HEK293 (cell line): Measurements from ENCODE around the gene CDK8.

ENCODE experiments used
- CTCF ChIA-PET: fragments of 350-600 bp; formaldehyde crosslinking; extraction: SDS; loops from one replicate; lab custom pipeline; 2021; ENCODE audit warnings: antibody characterized with exemption; lab: Yijun Ruan, JAX
- POLR2A ChIA-PET: fragments of 300-600 bp; formaldehyde crosslinking; extraction: SDS; loops from one replicate; lab custom pipeline; 2020; ENCODE audit warnings: antibody characterized with exemption, inconsistent platforms; lab: Yijun Ruan, JAX
- H3K27ac ChIP-seq: fragments of 200-500 bp; sonication (Bioruptor generic); 2 replicates; pipeline ENCODE4 v1.5.1; 2014; ENCODE audit warnings: low read depth, low read length, control low read depth, inconsistent platforms; ENCODE audit errors: extremely low read depth
- H3K36me3 ChIP-seq, 2 experiments: fragments of 200-500 bp in 1 of 2; sonication (Bioruptor generic) in 1 of 2; 1 replicate in 1 of 2; 2 replicates in 1 of 2; pipeline ENCODE4 v1.5.1; 2014 to 2017; ENCODE audit warnings: inconsistent platforms in 2 of 2, low read length in 2 of 2; ENCODE audit not compliant: control insufficient read depth in 2 of 2, insufficient read depth in 1 of 2
- H3K4me1 ChIP-seq: fragments of 200-500 bp; sonication (Bioruptor generic); 2 replicates; pipeline ENCODE4 v1.5.1; 2014; ENCODE audit warnings: mild to moderate bottlenecking, low read length, inconsistent platforms; ENCODE audit not compliant: control insufficient read depth, insufficient read depth
- H3K4me3 ChIP-seq: 2 replicates; pipeline ENCODE4 v1.5.1; 2011; ENCODE audit warnings: low read depth, mild to moderate bottlenecking, control low read depth, low read length, moderate library complexity
- H3K9me3 ChIP-seq: fragments of 200-500 bp; sonication (Bioruptor generic); 2 replicates; pipeline ENCODE4 v1.5.1; 2014; ENCODE audit warnings: low read depth, low read length, inconsistent platforms; ENCODE audit not compliant: control insufficient read depth, insufficient read depth
- ELK4 ChIP-seq: IDR thresholded peaks from 2 replicates; pipeline ENCODE4 v1.6.1; 2011; ENCODE audit warnings: mild to moderate bottlenecking, low read depth, low read length, borderline replicate concordance
- OVOL3 ChIP-seq: fragments of 450-650 bp; formaldehyde crosslinking; IDR thresholded peaks from 2 replicates; pipeline ENCODE4 v1.5.1; 2016; ENCODE audit warnings: missing biosample characterization, missing genetic modification characterization
- PRDM10 ChIP-seq: fragments of 450-650 bp; formaldehyde crosslinking; IDR thresholded peaks from 2 replicates; pipeline ENCODE4 v1.5.1; 2016; ENCODE audit warnings: missing biosample characterization, missing genetic modification characterization
- PRDM4 ChIP-seq: fragments of 450-650 bp; formaldehyde crosslinking; IDR thresholded peaks from 2 replicates; pipeline ENCODE4 v1.5.1; 2017; ENCODE audit warnings: missing biosample characterization, missing genetic modification characterization
- REST ChIP-seq: fragments of 450-650 bp; formaldehyde crosslinking; IDR thresholded peaks from 2 replicates; pipeline ENCODE4 v1.5.1; 2016; ENCODE audit warnings: missing biosample characterization, missing genetic modification characterization
- SETDB1 ChIP-seq: IDR thresholded peaks from one replicate; pipeline ENCODE4 v1.6.1; 2017; ENCODE audit warnings: mild to moderate bottlenecking, low read length, moderate library complexity, mixed read lengths; ENCODE audit not compliant: insufficient read length
- SP2 ChIP-seq: fragments of 450-650 bp; formaldehyde crosslinking; IDR thresholded peaks from 2 replicates; pipeline ENCODE4 v1.5.1; 2016; ENCODE audit warnings: missing biosample characterization, missing genetic modification characterization
- ZBTB21 ChIP-seq: fragments of 450-650 bp; formaldehyde crosslinking; IDR thresholded peaks from 2 replicates; pipeline ENCODE4 v1.5.1; 2017; ENCODE audit warnings: missing biosample characterization, missing genetic modification characterization
- ZNF19 ChIP-seq: fragments of 450-650 bp; formaldehyde crosslinking; IDR thresholded peaks from 2 replicates; pipeline ENCODE4; 2016; ENCODE audit warnings: missing biosample characterization, missing genetic modification characterization, low read depth
- ZNF2 ChIP-seq: fragments of 450-650 bp; formaldehyde crosslinking; IDR thresholded peaks from 2 replicates; pipeline ENCODE4 v1.5.1; 2016; ENCODE audit warnings: missing biosample characterization, missing genetic modification characterization
- ZNF24 ChIP-seq: fragments of 450-650 bp; formaldehyde crosslinking; IDR thresholded peaks from 2 replicates; pipeline ENCODE4 v1.5.1; 2016; ENCODE audit warnings: missing biosample characterization, missing genetic modification characterization
- ZNF266 ChIP-seq: fragments of 450-650 bp; formaldehyde crosslinking; IDR thresholded peaks from 2 replicates; pipeline ENCODE4 v1.5.1; 2016; ENCODE audit warnings: missing biosample characterization, missing genetic modification characterization, low read depth
- ZNF292 ChIP-seq: fragments of 450-650 bp; formaldehyde crosslinking; IDR thresholded peaks from 2 replicates; pipeline ENCODE4 v1.5.1; 2016; ENCODE audit warnings: low read depth, missing biosample characterization, missing genetic modification characterization, borderline replicate concordance
- ZNF324 ChIP-seq: fragments of 450-650 bp; formaldehyde crosslinking; IDR thresholded peaks from 2 replicates; pipeline ENCODE4 v1.5.1; 2016; ENCODE audit warnings: missing biosample characterization, missing genetic modification characterization
- ZNF335 ChIP-seq: fragments of 450-650 bp; formaldehyde crosslinking; conservative IDR thresholded peaks from 2 replicates; pipeline ENCODE4 v1.5.1; 2016; ENCODE audit warnings: missing biosample characterization, missing genetic modification characterization
- ZNF488 ChIP-seq: fragments of 450-650 bp; formaldehyde crosslinking; IDR thresholded peaks from 2 replicates; pipeline ENCODE4 v1.5.1; 2016; ENCODE audit warnings: missing biosample characterization, missing genetic modification characterization
- ZNF626 ChIP-seq: fragments of 450-650 bp; sonication (Bioruptor Pico); formaldehyde crosslinking; IDR thresholded peaks from 2 replicates; pipeline ENCODE4 v1.5.1; 2018; ENCODE audit warnings: missing biosample characterization, missing genetic modification characterization, inconsistent platforms
- ZNF645 ChIP-seq: fragments of 450-650 bp; formaldehyde crosslinking; IDR thresholded peaks from 2 replicates; pipeline ENCODE4; 2016; ENCODE audit warnings: missing biosample characterization, missing genetic modification characterization
- ZNF660 ChIP-seq: fragments of 450-650 bp; IDR thresholded peaks from 2 replicates; pipeline ENCODE4 v1.5.1; 2018; ENCODE audit warnings: missing biosample characterization, mild to moderate bottlenecking, missing genetic modification characterization
- ZNF664 ChIP-seq: fragments of 450-650 bp; formaldehyde crosslinking; IDR thresholded peaks from 2 replicates; pipeline ENCODE4 v1.5.1; 2016; ENCODE audit warnings: missing biosample characterization, missing genetic modification characterization
- TF ChIP-seq, protein P1 (sequence below): fragments of 450-650 bp; IDR thresholded peaks from 2 replicates; pipeline ENCODE4 v1.5.1; 2018; ENCODE audit warnings: missing biosample characterization, mild to moderate bottlenecking, missing genetic modification characterization

Gene CDK8

GRCh38 chr13:26236296-26236695 is 17.6 kb upstream of the CDK8 start:
- H3K27ac ChIP-seq: no peak overlapping the region
- H3K4me3 ChIP-seq: no peak overlapping the region
- no peaks in the 10 kb centered on the region for H3K9me3 ChIP-seq
- H3K36me3 ChIP-seq: no peaks in the 10 kb centered on the region
- H3K4me1 ChIP-seq: no peaks in the 10 kb centered on the region
- TF ChIP-seq ZNF335 (no peak), ZNF488 (tag by site-specific recombination) (no peak), ZNF292 (tag by site-specific recombination) (no peak), SETDB1 (no peak), SP2 (no peak), ELK4 (no peak)
- TF ChIP-seq, protein P1, sequence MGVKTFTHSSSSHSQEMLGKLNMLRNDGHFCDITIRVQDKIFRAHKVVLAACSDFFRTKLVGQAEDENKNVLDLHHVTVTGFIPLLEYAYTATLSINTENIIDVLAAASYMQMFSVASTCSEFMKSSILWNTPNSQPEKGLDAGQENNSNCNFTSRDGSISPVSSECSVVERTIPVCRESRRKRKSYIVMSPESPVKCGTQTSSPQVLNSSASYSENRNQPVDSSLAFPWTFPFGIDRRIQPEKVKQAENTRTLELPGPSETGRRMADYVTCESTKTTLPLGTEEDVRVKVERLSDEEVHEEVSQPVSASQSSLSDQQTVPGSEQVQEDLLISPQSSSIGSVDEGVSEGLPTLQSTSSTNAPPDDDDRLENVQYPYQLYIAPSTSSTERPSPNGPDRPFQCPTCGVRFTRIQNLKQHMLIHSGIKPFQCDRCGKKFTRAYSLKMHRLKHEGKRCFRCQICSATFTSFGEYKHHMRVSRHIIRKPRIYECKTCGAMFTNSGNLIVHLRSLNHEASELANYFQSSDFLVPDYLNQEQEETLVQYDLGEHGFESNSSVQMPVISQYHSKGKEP (tag by site-specific recombination): no peak
- ChIA-PET CTCF (no interaction called here), POLR2A (no interaction called here)

DNA sequence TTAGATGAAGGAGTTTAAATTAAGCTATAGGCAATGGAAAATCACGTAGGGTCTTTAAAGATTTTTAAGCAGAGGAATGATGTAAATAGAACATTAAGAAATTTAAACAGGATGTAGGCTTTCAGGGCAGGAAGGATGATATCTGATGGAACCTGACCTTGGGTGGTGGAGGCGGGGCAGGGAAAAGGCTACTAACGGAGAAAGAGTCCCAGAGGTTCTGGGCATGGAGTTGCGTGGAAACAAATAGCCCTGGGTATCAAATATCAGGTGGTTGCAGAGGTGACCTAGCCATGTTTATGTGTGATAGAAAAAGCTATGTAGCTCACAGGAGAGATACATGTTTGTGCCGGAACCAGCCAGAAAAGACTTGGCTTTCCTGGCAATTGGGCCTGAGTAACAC is 7.8 kb upstream of the CDK8 start:
- Histone ChIP-seq H3K36me3 (no peaks in the 10 kb centered on the region), H3K27ac (no peak overlapping the region), H3K4me1 (no peaks in the 10 kb centered on the region; the same call in none of the 2 replicates), H3K4me3 (no peak overlapping the region), H3K9me3 (no peaks in the 10 kb centered on the region)
- CTCF ChIA-PET: no interaction called here
- POLR2A ChIA-PET: no interaction called here
- TF ChIP-seq ZNF626 (tag by site-specific recombination): no peak
- no peak for TF ChIP-seq ZNF664
- TF ChIP-seq ZNF324: no peak
- no peak for TF ChIP-seq ZNF24
- TF ChIP-seq OVOL3: no peak
- no peak for TF ChIP-seq ZNF2 (tag by site-specific recombination)
- no peak for TF ChIP-seq ZNF660 (tag by site-specific recombination)
- no peak for TF ChIP-seq PRDM4 (tag by site-specific recombination)
- no peak for TF ChIP-seq PRDM10 (tag by site-specific recombination)
- TF ChIP-seq ZNF645 (tag by site-specific recombination): no peak
- no peak for TF ChIP-seq ZBTB21 (tag by site-specific recombination)
- no peak for TF ChIP-seq REST (tag by site-specific recombination)
- no peak for TF ChIP-seq ZNF266 (tag by site-specific recombination)
- TF ChIP-seq ZNF19 (tag by site-specific recombination): no peak
